ENCODE results near the gene PPWD1. TPM values are rescaled to one million over a fixed set of nuclear protein-coding genes. Genes with fewer than 3 reads are reported as not detected.

PPWD1 gene
- 28.9 TPM for polyA plus RNA-seq (2012; ENCODE audit: insufficient read depth, insufficient read length, low read depth)

- TF ChIP-seq CTCF (IDR thresholded peaks at IDR 0.05; ENCODE audit: low read depth, low read length): no peak
- peak; percentile 97 for DNase-seq
- H3K36me3 ChIP-seq: 0 out of 2 replicates have a peak, but pooled peaks cover 4% of the 10 kb centered on the region
Observed at GRCh38 chr5:65562731-65563701, at the start of gene PPWD1, which contains the start of gene CENPK. Gene PPWD1 (plus strand): TSS chr5:65563296. CDS start chr5:65563311, 15 bp downstream. Gene CENPK (minus strand): TSS chr5:65563168. CDS start chr5:65554907, 8,261 bp downstream.

GRCh38 chr5:65525726-65526125, 37.4 kb upstream of the PPWD1 start:
- H3K9me3 ChIP-seq: no peaks in the 10 kb centered on the region
- H3K27me3 ChIP-seq: no peaks in the 10 kb centered on the region
- DNase-seq: no peak
- no peaks in the 10 kb centered on the region for H3K4me1 ChIP-seq
- no peak for TF ChIP-seq CTCF (IDR thresholded peaks at IDR 0.05; ENCODE audit: low read depth, low read length)
- no peak overlapping the region for H3K4me3 ChIP-seq (ENCODE audit: low read depth, low read length)
- peaks cover 3% of the 10 kb centered on the region for H3K36me3 ChIP-seq

More at GRCh38 chr5:65562731-65563701, at the start of gene PPWD1, which contains the start of gene CENPK:
- Histone ChIP-seq H3K4me1 (no peaks in the 10 kb centered on the region), H3K27me3 (no peaks in the 10 kb centered on the region), H3K4me3 (ENCODE audit: low read depth, low read length) (peak within 1 kb of the TSS; percentile 86), H3K9me3 (no peaks in the 10 kb centered on the region)

GRCh38 chr5:65530904-65531303, 32.2 kb upstream of the PPWD1 start:
- H3K4me3 ChIP-seq (ENCODE audit: low read depth, low read length): no peak overlapping the region
- no peak for TF ChIP-seq CTCF (IDR thresholded peaks at IDR 0.05; ENCODE audit: low read depth, low read length)
- H3K4me1 ChIP-seq: no peaks in the 10 kb centered on the region
- no peaks in the 10 kb centered on the region for H3K9me3 ChIP-seq
- H3K36me3 ChIP-seq: peaks cover 3% of the 10 kb centered on the region
- H3K27me3 ChIP-seq: no peaks in the 10 kb centered on the region
- DNase-seq: no peak

GRCh38 chr5:65535529-65535987, 27.5 kb upstream of the PPWD1 start:
- no peak for TF ChIP-seq CTCF (IDR thresholded peaks at IDR 0.05; ENCODE audit: low read depth, low read length)
- no peak for DNase-seq
- no peaks in the 10 kb centered on the region for H3K27me3 ChIP-seq
- H3K4me3 ChIP-seq (ENCODE audit: low read depth, low read length): no peak overlapping the region
- H3K36me3 ChIP-seq: no peaks in the 10 kb centered on the region
- H3K4me1 ChIP-seq: no peaks in the 10 kb centered on the region
- no peaks in the 10 kb centered on the region for H3K9me3 ChIP-seq

- no peaks in the 10 kb centered on the region for H3K27me3 ChIP-seq
- H3K4me3 ChIP-seq (ENCODE audit: low read depth, low read length): no peak overlapping the region
- H3K9me3 ChIP-seq: no peaks in the 10 kb centered on the region
- no peak for TF ChIP-seq CTCF (IDR thresholded peaks at IDR 0.05; ENCODE audit: low read depth, low read length)
- no peaks in the 10 kb centered on the region for H3K4me1 ChIP-seq
- H3K36me3 ChIP-seq: peaks cover 19% of the 10 kb centered on the region
- DNase-seq: no peak
Observed at GRCh38 chr5:65539827-65540226, 23.3 kb upstream of the PPWD1 start.

- no peaks in the 10 kb centered on the region for H3K27me3 ChIP-seq
- TF ChIP-seq CTCF (IDR thresholded peaks at IDR 0.05; ENCODE audit: low read depth, low read length): no peak
- H3K4me3 ChIP-seq (ENCODE audit: low read depth, low read length): no peak overlapping the region
- H3K9me3 ChIP-seq: no peaks in the 10 kb centered on the region
- H3K4me1 ChIP-seq: no peaks in the 10 kb centered on the region
- DNase-seq: no peak
- H3K36me3 ChIP-seq: peaks cover 43% of the 10 kb centered on the region
Observed at GRCh38 chr5:65544473-65544872, 18.6 kb upstream of the PPWD1 start.
